Left ventricle myocardium inferior (tissue), 1 donor: ENCODE measurements around the gene IQGAP2. TPM values are rescaled to one million over a fixed set of nuclear protein-coding genes. Genes with fewer than 3 reads are reported as not detected.

Experiments used
- DNase-seq: peaks from one replicate; pipeline ENCODE4 v3.0.0-alpha.2; 2020
- H3K27ac ChIP-seq: fragments of 200-600 bp; replicated peaks from 2 replicates; pipeline ENCODE4 v1.8.0; 2021
- H3K27me3 ChIP-seq: fragments of 200-600 bp; 2 replicates; pipeline ENCODE4 v1.8.0; 2021; ENCODE audit warnings: low read depth
- H3K36me3 ChIP-seq: fragments of 200-600 bp; 2 replicates; pipeline ENCODE4 v1.8.0; 2021
- H3K4me1 ChIP-seq: fragments of 200-600 bp; 2 replicates; pipeline ENCODE4 v1.8.0; 2021
- H3K4me3 ChIP-seq: fragments of 200-600 bp; 2 replicates; pipeline ENCODE4 v1.8.0; 2021; ENCODE audit warnings: mild to moderate bottlenecking, moderate library complexity
- H3K9me3 ChIP-seq: fragments of 200-600 bp; replicated peaks from 2 replicates; pipeline ENCODE4 v1.8.0; 2021
- CTCF ChIP-seq: fragments of 200-600 bp; IDR thresholded peaks from 2 replicates; pipeline ENCODE4 v1.8.0; 2021; ENCODE audit warnings: antibody characterized with exemption, mild to moderate bottlenecking, borderline replicate concordance
- intact Hi-C: fragments of 100-400 bp; cut with micrococcal nuclease; formaldehyde crosslinking; loops from one replicate; pipeline ENCODE4 v1.11.0; 2022
- total RNA-seq: library from RNA; stranded (reverse); fragmentation: NEBNext Ultra II Directional; extraction: Animal tissue kit (Norgen Biotek cat#: 25700); gene quantifications from one replicate; pipeline ENCODE4 v1.2.1, GENCODE V29; 2021
- donor health status: DM: no; HTN: yes; CAD: no; lungs with severe emphysema.

IQGAP2 gene
- total RNA-seq, 1 donor from 2014 or later: 4.1 TPM

GRCh38 chr5:76576450-76576849 lies 173.4 kb downstream of the IQGAP2 start:
- H3K36me3 ChIP-seq: no peaks in the 10 kb centered on the region
- H3K27me3 ChIP-seq: peaks cover 9% of the 10 kb centered on the region
- H3K4me3 ChIP-seq: no peak overlapping the region
- H3K4me1 ChIP-seq: no peaks in the 10 kb centered on the region
- no peaks in the 10 kb centered on the region for H3K9me3 ChIP-seq
- no peak for DNase-seq
- intact Hi-C loops: no loop called here
- no peak overlapping the region for H3K27ac ChIP-seq
- no peak for TF ChIP-seq CTCF

- H3K27ac ChIP-seq: no peak overlapping the region
- H3K4me1 ChIP-seq: no peaks in the 10 kb centered on the region
- H3K9me3 ChIP-seq: no peaks in the 10 kb centered on the region
- TF ChIP-seq CTCF: no peak
- H3K27me3 ChIP-seq: peaks cover 9% of the 10 kb centered on the region
- H3K36me3 ChIP-seq: no peaks in the 10 kb centered on the region
- no peak overlapping the region for H3K4me3 ChIP-seq
- intact Hi-C loops: no loop called here
- no peak for DNase-seq
These were observed 173.9 kb downstream of the IQGAP2 start for GRCh38 chr5:76576996-76577395.

- intact Hi-C loops: no loop called here
- H3K27ac ChIP-seq: no peak overlapping the region
- no peaks in the 10 kb centered on the region for H3K4me1 ChIP-seq
- no peaks in the 10 kb centered on the region for H3K9me3 ChIP-seq
- TF ChIP-seq CTCF: no peak
- H3K36me3 ChIP-seq: no peaks in the 10 kb centered on the region
- no peak overlapping the region for H3K4me3 ChIP-seq
- DNase-seq: no peak
- peaks cover 12% of the 10 kb centered on the region for H3K27me3 ChIP-seq
These were observed 176.3 kb downstream of the IQGAP2 start for GRCh38 chr5:76579166-76579937.

GRCh38 chr5:76580981-76581380 lies 177.9 kb downstream of the IQGAP2 start:
- Histone ChIP-seq H3K27me3 (peaks cover 12% of the 10 kb centered on the region), H3K4me1 (no peaks in the 10 kb centered on the region), H3K27ac (no peak overlapping the region), H3K9me3 (no peaks in the 10 kb centered on the region), H3K36me3 (no peaks in the 10 kb centered on the region), H3K4me3 (no peak overlapping the region)
- no peak for DNase-seq
- TF ChIP-seq CTCF: no peak
- intact Hi-C loops: no loop called here

- H3K27ac ChIP-seq: no peak overlapping the region
- no peak for DNase-seq
- intact Hi-C loops: no loop called here
These were observed 179.4 kb downstream of the IQGAP2 start for GRCh38 chr5:76582230-76583162.

More at GRCh38 chr5:76582230-76583162, 179.4 kb downstream of the IQGAP2 start:
- no peak for TF ChIP-seq CTCF
- H3K27me3 ChIP-seq: peaks cover 16% of the 10 kb centered on the region
- H3K9me3 ChIP-seq: no peaks in the 10 kb centered on the region
- no peaks in the 10 kb centered on the region for H3K4me1 ChIP-seq
- H3K4me3 ChIP-seq: no peak overlapping the region
- H3K36me3 ChIP-seq: no peaks in the 10 kb centered on the region
